ENCODE data around the gene CADM4.

The CADM4 gene

GRCh38 chr19:43674183-43674582, 34.5 kb upstream of the CADM4 start (continued):
- TF ChIP-seq POU6F1 (CRISPR knock-in tag; IDR thresholded peaks at IDR 0.05; ENCODE audit: borderline replicate concordance, low read depth) = no peak

DNA sequence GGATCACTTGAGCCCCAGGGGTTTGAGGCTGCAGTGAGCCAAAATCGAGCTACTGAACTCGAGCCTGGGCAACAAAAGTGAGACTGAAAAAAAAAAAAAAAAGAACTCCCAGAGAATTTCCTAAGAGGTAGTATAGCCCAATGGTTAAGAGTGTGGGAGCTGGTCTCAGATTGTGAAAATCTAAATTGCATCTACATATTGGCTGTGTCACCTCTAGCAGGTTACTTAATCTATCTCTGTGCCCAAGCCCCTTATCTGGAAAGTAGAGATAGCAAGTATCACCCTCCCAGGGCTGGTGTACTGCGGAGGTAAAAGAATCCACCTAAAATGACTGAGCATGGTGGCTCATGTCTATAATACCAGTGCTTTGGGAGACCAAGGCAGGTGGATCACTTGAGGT, 34.0 kb upstream of the CADM4 start:
- ATAC-seq = no peak
- TF ChIP-seq ZNF8 (CRISPR knock-in tag; IDR thresholded peaks at IDR 0.05) (no peak), POU6F1 (CRISPR knock-in tag; IDR thresholded peaks at IDR 0.05; ENCODE audit: borderline replicate concordance, low read depth) (no peak), CSDC2 (CRISPR knock-in tag; IDR thresholded peaks at IDR 0.05) (no peak), ZFP3 (CRISPR knock-in tag; IDR thresholded peaks at IDR 0.05) (no peak), PPARA (CRISPR knock-in tag; IDR thresholded peaks at IDR 0.05; ENCODE audit: borderline replicate concordance) (no peak), OSR1 (CRISPR knock-in tag; IDR thresholded peaks at IDR 0.05) (no peak), ISL1 (CRISPR knock-in tag; IDR thresholded peaks at IDR 0.05) (no peak), TOX (CRISPR knock-in tag; IDR thresholded peaks at IDR 0.05; ENCODE audit: borderline replicate concordance) (no peak), BACH2 (CRISPR knock-in tag; IDR thresholded peaks at IDR 0.05; ENCODE audit: borderline replicate concordance) (no peak), ARNTL (CRISPR knock-in tag; IDR thresholded peaks at IDR 0.05; ENCODE audit: borderline replicate concordance, low read depth) (no peak), RARB (CRISPR knock-in tag; IDR thresholded peaks at IDR 0.05) (no peak)
- TF ChIP-seq, protein P1, sequence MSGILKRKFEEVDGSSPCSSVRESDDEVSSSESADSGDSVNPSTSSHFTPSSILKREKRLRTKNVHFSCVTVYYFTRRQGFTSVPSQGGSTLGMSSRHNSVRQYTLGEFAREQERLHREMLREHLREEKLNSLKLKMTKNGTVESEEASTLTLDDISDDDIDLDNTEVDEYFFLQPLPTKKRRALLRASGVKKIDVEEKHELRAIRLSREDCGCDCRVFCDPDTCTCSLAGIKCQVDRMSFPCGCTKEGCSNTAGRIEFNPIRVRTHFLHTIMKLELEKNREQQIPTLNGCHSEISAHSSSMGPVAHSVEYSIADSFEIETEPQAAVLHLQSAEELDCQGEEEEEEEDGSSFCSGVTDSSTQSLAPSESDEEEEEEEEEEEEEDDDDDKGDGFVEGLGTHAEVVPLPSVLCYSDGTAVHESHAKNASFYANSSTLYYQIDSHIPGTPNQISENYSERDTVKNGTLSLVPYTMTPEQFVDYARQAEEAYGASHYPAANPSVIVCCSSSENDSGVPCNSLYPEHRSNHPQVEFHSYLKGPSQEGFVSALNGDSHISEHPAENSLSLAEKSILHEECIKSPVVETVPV (CRISPR knock-in tag; IDR thresholded peaks at IDR 0.05) = no peak
- TF ChIP-seq, protein P2, sequence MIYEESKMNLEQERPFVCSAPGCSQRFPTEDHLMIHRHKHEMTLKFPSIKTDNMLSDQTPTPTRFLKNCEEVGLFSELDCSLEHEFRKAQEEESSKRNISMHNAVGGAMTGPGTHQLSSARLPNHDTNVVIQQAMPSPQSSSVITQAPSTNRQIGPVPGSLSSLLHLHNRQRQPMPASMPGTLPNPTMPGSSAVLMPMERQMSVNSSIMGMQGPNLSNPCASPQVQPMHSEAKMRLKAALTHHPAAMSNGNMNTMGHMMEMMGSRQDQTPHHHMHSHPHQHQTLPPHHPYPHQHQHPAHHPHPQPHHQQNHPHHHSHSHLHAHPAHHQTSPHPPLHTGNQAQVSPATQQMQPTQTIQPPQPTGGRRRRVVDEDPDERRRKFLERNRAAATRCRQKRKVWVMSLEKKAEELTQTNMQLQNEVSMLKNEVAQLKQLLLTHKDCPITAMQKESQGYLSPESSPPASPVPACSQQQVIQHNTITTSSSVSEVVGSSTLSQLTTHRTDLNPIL (CRISPR knock-in tag; IDR thresholded peaks at IDR 0.05; ENCODE audit: low read depth) = no peak
- TF ChIP-seq, protein P3, sequence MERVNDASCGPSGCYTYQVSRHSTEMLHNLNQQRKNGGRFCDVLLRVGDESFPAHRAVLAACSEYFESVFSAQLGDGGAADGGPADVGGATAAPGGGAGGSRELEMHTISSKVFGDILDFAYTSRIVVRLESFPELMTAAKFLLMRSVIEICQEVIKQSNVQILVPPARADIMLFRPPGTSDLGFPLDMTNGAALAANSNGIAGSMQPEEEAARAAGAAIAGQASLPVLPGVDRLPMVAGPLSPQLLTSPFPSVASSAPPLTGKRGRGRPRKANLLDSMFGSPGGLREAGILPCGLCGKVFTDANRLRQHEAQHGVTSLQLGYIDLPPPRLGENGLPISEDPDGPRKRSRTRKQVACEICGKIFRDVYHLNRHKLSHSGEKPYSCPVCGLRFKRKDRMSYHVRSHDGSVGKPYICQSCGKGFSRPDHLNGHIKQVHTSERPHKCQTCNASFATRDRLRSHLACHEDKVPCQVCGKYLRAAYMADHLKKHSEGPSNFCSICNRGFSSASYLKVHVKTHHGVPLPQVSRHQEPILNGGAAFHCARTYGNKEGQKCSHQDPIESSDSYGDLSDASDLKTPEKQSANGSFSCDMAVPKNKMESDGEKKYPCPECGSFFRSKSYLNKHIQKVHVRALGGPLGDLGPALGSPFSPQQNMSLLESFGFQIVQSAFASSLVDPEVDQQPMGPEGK (CRISPR knock-in tag; IDR thresholded peaks at IDR 0.05; ENCODE audit: borderline replicate concordance) = no peak

GRCh38 chr19:43672061-43672679, 32.5 kb upstream of the CADM4 start:
- no peak for TF ChIP-seq POU6F1 (CRISPR knock-in tag; IDR thresholded peaks at IDR 0.05; ENCODE audit: borderline replicate concordance, low read depth)
- no peak for ATAC-seq

DNA sequence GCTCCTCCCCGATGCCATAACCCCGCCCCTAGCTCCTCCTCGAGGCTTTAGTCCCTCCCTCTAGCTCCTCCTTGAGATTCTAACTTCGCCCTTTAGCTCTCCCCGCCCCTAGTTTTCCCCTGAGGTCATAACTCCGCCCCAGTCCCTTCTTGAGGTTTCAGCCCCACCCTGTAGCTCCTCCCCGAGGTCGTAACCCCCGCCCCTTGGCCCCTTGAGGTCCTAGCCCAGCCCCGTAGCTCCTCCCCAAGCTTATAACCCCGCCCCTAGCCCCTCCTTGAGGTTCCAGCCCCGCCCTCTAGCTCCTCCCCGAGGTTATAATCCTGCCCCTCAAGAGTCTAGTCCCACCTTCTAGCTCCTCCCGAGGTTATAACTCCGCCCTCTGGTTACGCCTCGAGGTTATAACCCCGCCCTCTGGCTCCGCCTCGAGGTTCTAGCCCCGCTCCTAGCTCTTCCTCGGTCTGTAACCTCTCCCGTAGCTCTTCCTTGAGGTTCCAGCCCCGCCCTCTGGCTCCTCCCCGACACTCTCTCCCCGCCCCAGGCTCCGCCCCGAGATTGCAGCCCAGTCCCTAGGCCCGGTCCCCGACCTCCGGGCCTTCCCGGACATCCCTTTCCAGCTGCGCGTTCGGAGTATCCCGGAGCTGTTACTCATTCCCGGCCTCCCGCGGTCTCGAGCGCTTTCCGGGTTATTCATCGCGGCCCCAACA, 28.9 kb upstream of the CADM4 start:
- peak; percentile 91 for ATAC-seq
- no peak for TF ChIP-seq CSDC2 (CRISPR knock-in tag; IDR thresholded peaks at IDR 0.05)
- no peak for TF ChIP-seq ZNF70 (CRISPR knock-in tag; IDR thresholded peaks at IDR 0.05)
- no peak for TF ChIP-seq TOX (CRISPR knock-in tag; IDR thresholded peaks at IDR 0.05; ENCODE audit: borderline replicate concordance)
- TF ChIP-seq, protein P3 (CRISPR knock-in tag; IDR thresholded peaks at IDR 0.05; ENCODE audit: borderline replicate concordance) = no peak
- TF ChIP-seq GLIS3 (CRISPR knock-in tag; IDR thresholded peaks at IDR 0.05) = no peak
- TF ChIP-seq, protein P1 (CRISPR knock-in tag; IDR thresholded peaks at IDR 0.05) = no peak
- no peak for TF ChIP-seq ISL1 (CRISPR knock-in tag; IDR thresholded peaks at IDR 0.05)
- no peak for TF ChIP-seq PPARA (CRISPR knock-in tag; IDR thresholded peaks at IDR 0.05; ENCODE audit: borderline replicate concordance)
- no peak for TF ChIP-seq ZFP30 (CRISPR knock-in tag; IDR thresholded peaks at IDR 0.05)
- no peak for TF ChIP-seq ZC3H10 (CRISPR knock-in tag; IDR thresholded peaks at IDR 0.05)
